Amygdala (tissue), 56 donors: ENCODE results near the gene AUP1.

Experiments
- DNase-seq, 56 donors: peaks; one replicate each; lab custom pipeline; 2025; lab: John Stamatoyannopoulos, UW

Gene AUP1

GRCh38 chr2:74558284-74559230 lies 29.1 kb upstream of the AUP1 start:
- DNase-seq, result no peak

- DNase-seq, result no peak
Observed at GRCh38 chr2:74556831-74557370, 27.4 kb upstream of the AUP1 start.

- no peak for DNase-seq
Observed at GRCh38 chr2:74556159-74556558, 26.7 kb upstream of the AUP1 start.

- DNase-seq, result peak in 5 of 56 donors; percentile 6 to 32 (median 13)
Observed at GRCh38 chr2:74555610-74556103, 26.2 kb upstream of the AUP1 start.

GRCh38 chr2:74554820-74555531 lies 25.5 kb upstream of the AUP1 start:
- peak in 2 of 56 donors; percentile 33 to 50 for DNase-seq

- peak in 48 of 56 donors; percentile 26 to 88 (median 58) for DNase-seq
Observed at GRCh38 chr2:74553892-74554819, 24.6 kb upstream of the AUP1 start, which contains the start of the genes DOK1 and LOXL3. DOK1 (plus strand) TSS chr2:74554720; CDS start chr2:74554755, 35 bp downstream. LOXL3 (minus strand) TSS chr2:74553942; CDS start chr2:74552634, 1,308 bp downstream.

- peak in 11 of 56 donors; percentile 14 to 54 (median 25) for DNase-seq
Observed at GRCh38 chr2:74552914-74553811, 23.7 kb upstream of the AUP1 start.

- DNase-seq, result no peak
Observed at GRCh38 chr2:74551942-74552913, 22.7 kb upstream of the AUP1 start.

- DNase-seq, result no peak
Observed at GRCh38 chr2:74551530-74551929, 22.0 kb upstream of the AUP1 start.

GRCh38 chr2:74550231-74550630 lies 20.7 kb upstream of the AUP1 start:
- no peak for DNase-seq

GRCh38 chr2:74548900-74549826 lies 19.7 kb upstream of the AUP1 start:
- DNase-seq, result peak in 8 of 56 donors; percentile 6 to 44 (median 20)

GRCh38 chr2:74548285-74548899 lies 18.9 kb upstream of the AUP1 start:
- DNase-seq, result no peak

- no peak for DNase-seq
Observed at GRCh38 chr2:74546004-74546403, 16.5 kb upstream of the AUP1 start.

- no peak for DNase-seq
Observed at GRCh38 chr2:74544634-74545033, 15.1 kb upstream of the AUP1 start.

GRCh38 chr2:74542978-74543377 lies 13.5 kb upstream of the AUP1 start:
- no peak for DNase-seq

GRCh38 chr2:74540291-74540690 lies 10.8 kb upstream of the AUP1 start:
- no peak for DNase-seq
